Measurements from ENCODE around the gene LRRC75A.
"Not testable (repeated sequence)": the region's sequence is repeated elsewhere in the genome, so short reads cannot be mapped to it uniquely, and the experiment has no call there.

GRCh38 chr17:16403847-16404246 lies 88.1 kb downstream of the LRRC75A start:
- TF ChIP-seq CTCF (conservative IDR thresholded peaks at IDR 0.05); EZH2 (IDR thresholded peaks at IDR 0.05; ENCODE audit: low read depth): not testable (repeated sequence)
